GM21737 (cell line): Measurements from ENCODE around the gene LRRC8E.
A peak's percentile ranks its signal among the peaks of the same experiment; 100 is the strongest.
"Not testable (repeated sequence)": the region's sequence is repeated elsewhere in the genome, so short reads cannot be mapped to it uniquely, and the experiment has no call there.

Source experiments
- ATAC-seq: cut with Tn5 transposase; IDR thresholded peaks from one replicate; pipeline ENCODE4 v1.9.1; 2021; ENCODE audit warnings: mild to moderate bottlenecking, moderate library complexity; ENCODE audit not compliant: unreplicated experiment

The LRRC8E gene

DNA sequence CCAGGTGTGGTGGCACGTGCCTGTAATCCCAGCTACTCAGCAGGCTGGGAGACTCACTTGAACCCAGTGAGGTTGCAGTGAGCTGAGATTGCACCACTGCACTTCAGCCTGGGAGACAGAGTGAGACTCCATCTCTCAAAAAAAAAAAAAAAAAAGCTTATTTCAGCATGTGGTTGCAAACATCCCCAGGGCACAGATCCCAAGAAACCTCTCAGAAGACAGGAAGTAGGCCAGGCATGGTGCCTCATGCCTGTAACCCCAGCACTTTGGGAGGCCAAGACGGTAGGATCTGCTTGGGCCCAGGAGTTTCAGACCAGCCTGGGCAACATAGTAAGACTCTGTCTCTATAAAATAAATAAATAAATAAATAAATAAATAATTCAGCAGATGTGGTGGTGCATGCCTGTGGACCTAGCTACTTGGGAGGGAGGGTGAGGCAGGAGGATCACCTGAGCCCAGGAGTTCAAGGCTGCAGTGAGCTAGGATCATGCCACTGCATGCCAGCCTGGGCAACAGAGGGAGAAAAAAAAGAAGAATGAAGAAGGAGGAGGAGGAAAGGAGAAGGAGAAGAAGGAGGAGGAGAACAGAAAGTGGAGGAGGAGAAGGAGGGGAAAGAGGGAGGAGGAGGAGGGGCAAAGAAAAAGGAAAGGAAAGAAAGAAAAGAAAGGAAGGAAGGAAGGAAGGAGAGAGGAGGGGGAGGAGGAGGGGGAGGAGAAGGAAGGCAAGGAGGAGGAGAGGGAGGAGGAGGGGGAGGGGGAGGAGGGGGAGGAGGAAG is 4.3 kb upstream of the LRRC8E start:
- ATAC-seq = no peak

GRCh38 chr19:7885818-7886217 is 2.5 kb upstream of the LRRC8E start:
- no peak for ATAC-seq

DNA sequence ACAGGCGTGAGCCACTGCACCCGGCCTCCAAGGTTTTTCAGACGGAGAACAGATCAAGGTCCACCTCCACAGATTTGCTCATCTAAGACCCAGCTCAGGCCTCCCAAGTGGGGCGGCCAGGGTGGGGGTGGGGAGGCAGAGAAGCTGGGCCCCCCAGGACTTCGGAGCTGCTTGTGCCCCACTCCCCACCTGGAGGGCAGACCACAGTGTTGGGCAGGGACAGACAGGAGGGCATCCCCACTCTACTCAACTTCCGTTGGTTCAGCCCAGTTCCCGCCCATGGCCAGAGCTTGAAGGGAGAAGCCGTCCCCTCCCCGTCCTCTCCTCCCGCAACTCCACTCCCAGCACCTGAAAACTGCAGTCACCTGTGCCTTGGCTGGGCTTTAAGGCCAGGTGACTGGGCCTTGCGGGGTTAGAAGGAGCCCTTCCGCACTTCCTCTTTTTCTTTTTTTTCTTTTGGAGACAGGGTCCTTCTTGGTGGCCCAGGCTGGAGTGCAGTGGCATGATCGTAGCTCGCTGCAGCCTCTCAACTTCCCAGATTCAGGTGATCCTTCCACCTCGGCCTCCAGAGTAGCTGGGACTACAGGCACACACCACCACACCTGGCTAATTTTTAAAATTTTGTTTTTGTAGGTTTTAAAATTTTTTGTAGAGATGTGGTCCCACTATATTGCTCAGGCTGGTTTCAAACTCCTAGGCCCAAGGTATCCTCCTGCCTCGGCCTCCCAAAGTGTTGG is 734 bp upstream of the LRRC8E start:
- no peak for ATAC-seq

- ATAC-seq = no peak
These were observed 512 bp downstream of the LRRC8E start for GRCh38 chr19:7888826-7889217.

- not testable (repeated sequence) for ATAC-seq
These were observed 5.2 kb downstream of the LRRC8E start for GRCh38 chr19:7893362-7894101.

DNA sequence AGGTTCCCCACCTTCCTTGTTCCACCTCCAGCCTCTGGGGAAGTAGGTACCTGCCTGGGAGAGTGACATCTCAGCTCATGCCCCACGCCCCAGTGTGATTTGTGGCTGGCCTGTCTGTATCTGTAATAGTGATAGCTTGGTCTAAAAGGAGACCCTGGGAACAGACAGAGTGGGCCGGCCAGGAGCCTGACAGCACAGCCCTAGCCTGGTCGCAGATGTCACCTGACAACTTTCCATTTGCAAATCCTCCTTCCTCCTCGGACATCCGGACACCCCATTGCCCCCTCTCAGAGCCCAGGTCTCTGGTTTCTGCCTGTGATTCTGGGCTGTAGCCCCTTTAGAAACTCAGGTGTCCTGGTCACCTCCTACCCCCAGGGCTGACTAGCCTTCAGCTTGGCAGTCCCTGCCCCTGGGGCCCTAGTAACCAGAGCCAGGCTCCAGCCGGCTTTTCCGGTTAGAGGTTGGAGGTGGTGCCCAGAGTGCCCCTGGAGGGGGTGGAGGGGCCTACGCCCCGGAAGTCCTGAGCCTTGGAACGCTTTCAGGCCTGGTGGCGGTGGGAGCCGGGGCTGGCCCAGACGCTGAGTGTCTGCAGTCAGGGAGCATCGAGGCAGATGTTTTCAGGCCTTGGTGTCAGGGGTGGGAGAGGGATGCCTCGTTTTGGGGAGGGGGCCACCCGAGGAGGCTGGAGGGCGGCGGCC is 6.5 kb downstream of the LRRC8E start:
- no peak for ATAC-seq

DNA sequence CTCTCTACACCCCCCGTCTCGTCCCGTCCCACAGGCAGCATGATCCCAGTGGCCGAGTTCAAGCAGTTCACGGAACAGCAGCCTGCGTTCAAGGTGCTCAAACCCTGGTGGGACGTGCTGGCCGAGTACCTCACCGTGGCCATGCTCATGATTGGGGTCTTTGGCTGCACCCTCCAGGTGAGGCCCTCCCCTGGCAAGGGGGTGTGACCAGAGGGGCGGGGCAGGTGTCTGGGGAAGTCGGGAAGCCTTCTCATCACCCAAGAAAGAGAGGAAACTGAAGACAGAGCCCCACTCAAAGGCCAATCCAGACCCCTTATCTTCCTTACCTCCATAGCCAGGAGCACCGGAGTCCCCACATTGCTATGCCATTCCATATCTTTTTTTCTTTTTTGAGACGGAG is 7.3 kb downstream of the LRRC8E start:
- no peak for ATAC-seq

DNA sequence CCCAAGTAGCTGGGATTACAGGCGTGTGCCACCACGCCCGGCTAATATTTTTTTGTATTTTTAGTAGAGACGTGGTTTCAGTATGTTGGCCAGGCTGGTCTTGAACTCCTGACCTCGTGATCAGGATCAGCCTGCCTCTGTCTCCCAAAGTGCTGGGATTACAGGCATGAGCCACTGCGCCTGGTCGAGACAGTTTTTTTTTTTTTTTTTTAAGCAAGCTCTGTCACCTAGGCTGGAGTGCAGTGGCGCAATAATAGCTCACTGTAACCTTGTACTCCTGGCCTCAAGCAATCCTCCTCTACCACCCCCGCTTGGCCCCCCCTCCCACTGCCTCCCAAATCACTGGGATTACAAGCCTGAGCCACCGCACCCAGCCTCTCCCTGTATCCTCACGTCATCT is 9.0 kb downstream of the LRRC8E start:
- ATAC-seq = no peak

- no peak for ATAC-seq
These were observed 10.7 kb downstream of the LRRC8E start for GRCh38 chr19:7898967-7899366.

- ATAC-seq = no peak
These were observed 11.6 kb downstream of the LRRC8E start for GRCh38 chr19:7899751-7900378.

DNA sequence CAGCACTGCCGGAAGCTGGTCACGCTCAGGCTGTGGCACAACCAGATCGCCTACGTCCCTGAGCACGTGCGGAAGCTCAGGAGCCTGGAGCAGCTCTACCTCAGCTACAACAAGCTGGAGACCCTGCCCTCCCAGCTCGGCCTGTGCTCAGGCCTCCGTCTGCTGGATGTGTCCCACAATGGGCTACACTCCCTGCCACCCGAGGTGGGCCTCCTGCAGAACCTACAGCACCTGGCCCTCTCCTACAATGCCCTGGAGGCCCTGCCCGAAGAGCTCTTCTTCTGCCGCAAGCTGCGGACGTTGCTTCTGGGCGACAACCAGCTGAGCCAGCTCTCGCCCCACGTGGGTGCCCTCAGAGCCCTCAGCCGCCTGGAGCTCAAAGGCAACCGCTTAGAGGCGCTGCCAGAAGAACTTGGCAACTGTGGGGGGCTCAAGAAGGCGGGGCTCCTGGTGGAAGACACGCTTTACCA is 12.1 kb downstream of the LRRC8E start:
- ATAC-seq = no peak

DNA sequence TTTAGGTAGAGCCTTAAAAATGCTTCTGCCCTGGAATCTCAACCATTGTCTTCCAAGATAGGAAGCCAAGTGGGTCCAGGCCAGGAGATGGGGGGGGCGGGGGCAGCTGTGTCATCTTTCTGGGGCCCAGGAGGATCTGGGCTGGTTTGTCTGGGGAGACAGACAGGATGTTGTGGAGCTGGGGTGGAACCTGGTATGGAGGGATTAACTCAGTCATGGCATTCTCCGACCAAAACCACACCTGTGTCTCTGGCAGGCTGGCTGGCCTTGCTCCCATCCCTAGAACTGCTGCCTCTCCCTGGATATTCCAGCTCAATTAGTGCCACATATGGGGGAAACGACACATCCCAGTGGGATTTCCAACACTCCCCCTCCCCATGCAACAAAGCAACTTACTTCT is 12.6 kb downstream of the LRRC8E start:
- no peak for ATAC-seq

DNA sequence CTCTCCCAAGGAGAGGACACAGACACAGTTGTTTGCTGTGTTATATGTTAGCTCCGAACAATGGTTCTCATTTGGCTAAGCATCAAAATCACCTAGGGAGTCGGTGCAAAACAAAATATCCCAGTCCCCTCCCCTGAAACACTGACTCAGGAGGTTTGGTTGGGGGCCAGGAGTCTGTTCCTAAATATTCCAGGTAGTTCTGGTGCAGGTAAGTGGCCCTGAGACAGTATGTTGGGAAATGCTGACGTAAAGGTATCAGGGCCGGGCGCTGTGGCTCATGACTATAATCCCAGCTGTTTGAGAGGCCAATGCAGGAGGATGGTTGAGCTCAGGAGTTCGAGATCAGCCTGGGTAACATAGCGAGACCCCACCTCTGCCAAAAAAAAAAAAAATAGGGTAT is 13.0 kb downstream of the LRRC8E start:
- ATAC-seq = no peak

- no peak for ATAC-seq
These were observed 14.5 kb downstream of the LRRC8E start for GRCh38 chr19:7902796-7903243.

GRCh38 chr19:7903244-7904073 is 15.1 kb downstream of the LRRC8E start, which contains the start of gene MAP2K7:
MAP2K7 (plus strand) TSS chr19:7903877; CDS start chr19:7903945, 68 bp downstream.
- peak; percentile 64 for ATAC-seq

DNA sequence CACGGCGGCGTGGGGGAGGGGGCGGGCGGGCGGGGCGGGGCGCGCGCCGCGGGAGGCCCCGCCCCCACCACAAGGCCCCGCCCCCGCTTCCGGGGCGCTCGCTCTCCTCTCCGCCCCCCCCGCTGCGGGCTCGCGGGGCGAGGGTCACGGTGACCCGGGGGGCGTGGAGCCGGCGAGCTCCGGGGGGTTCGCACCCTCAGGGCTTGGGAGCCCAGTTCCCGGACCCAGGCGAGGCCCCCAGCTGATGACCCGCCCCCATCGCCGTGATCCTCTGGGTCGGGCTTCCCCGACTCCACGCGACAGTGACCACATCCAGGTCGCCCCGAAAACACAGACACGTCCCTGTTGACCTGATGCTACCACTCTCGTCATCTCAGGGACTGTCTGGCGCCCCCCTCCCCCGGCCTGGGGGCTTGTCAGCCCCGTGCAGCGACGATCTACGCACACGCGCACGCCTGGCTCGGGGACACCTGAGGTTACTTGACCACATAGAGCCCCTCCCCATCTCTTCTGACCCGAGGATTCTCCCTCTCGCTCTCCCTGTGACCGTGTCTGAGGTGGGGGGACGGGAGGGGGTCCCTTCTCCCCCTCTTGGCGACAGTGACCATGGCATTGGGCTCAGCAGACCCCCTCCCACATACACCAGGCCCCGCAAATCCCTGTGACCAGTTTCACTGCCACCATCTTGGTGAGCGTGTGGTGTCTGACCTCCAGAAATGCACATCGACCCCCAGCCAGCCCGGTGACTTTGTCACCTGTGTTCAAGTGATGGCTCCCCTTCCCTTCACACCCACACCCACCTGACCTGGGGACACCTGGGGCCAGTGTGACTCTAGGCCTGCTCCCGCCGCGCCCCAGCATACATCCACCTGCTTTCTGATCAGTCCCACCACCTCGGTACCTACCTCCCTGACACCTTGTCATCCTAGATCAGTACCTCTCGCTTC is 16.0 kb downstream of the LRRC8E start:
- ATAC-seq = peak; percentile 29

GRCh38 chr19:7905268-7905667 is 17.0 kb downstream of the LRRC8E start:
- no peak for ATAC-seq

- ATAC-seq = no peak
These were observed 17.5 kb downstream of the LRRC8E start for GRCh38 chr19:7905859-7906258.
